ENCODE results near the gene FAN1.

DNA sequence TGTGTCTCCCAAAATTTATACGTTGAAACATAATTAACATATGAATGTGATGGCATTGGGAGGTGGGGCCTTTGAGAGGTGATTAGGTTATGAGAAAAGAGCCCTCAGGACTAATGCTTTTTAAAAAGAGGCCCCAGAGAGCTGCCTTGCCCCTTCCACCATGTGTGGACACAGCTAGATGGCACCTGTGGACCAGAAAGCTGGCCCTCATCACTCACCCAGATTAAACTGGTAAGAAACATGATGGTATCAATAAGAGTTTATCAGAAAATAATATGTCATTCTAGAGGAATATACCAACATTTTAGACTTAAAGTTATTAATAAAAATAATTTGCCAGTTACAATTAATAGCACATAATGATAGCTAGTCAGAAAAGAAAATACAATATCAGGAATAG lies 25.2 kb upstream of the FAN1 start:
- TF ChIP-seq, protein P1, sequence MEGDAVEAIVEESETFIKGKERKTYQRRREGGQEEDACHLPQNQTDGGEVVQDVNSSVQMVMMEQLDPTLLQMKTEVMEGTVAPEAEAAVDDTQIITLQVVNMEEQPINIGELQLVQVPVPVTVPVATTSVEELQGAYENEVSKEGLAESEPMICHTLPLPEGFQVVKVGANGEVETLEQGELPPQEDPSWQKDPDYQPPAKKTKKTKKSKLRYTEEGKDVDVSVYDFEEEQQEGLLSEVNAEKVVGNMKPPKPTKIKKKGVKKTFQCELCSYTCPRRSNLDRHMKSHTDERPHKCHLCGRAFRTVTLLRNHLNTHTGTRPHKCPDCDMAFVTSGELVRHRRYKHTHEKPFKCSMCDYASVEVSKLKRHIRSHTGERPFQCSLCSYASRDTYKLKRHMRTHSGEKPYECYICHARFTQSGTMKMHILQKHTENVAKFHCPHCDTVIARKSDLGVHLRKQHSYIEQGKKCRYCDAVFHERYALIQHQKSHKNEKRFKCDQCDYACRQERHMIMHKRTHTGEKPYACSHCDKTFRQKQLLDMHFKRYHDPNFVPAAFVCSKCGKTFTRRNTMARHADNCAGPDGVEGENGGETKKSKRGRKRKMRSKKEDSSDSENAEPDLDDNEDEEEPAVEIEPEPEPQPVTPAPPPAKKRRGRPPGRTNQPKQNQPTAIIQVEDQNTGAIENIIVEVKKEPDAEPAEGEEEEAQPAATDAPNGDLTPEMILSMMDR (IDR thresholded peaks at IDR 0.05): no peak
- TF ChIP-seq POLR2A (IDR thresholded peaks at IDR 0.05): no peak

Data from vagina (tissue), 2 donors.